Keratinocyte (primary cell): ENCODE measurements around the gene CHST13. TPM values are rescaled to one million over a fixed set of nuclear protein-coding genes. Genes with fewer than 3 reads are reported as not detected.

ENCODE experiments used
- DNase-seq: peaks from one replicate; pipeline ENCODE4 v3.0.0-alpha.2; 2011; ENCODE audit warnings: low read depth, missing footprints, low spot score
- FAIRE-seq: peaks from 2 replicates; lab custom pipeline; 2011; peaks lifted over from hg19 to GRCh38; lab: Jason Lieb, UNC
- H2AFZ ChIP-seq: 2 replicates; pipeline ENCODE4 v1.6.0; 2012; ENCODE audit warnings: low read length, control low read depth, inconsistent platforms; ENCODE audit not compliant: control insufficient read depth
- H3K27ac ChIP-seq: 2 replicates; pipeline ENCODE4 v1.5.1; 2011; ENCODE audit warnings: low read length; ENCODE audit not compliant: control insufficient read depth, insufficient read depth
- H3K27me3 ChIP-seq: 3 replicates; pipeline ENCODE4 v1.6.0; 2011; ENCODE audit warnings: low read length; ENCODE audit not compliant: control insufficient read depth, insufficient read depth; ENCODE audit errors: extremely low read depth
- H3K36me3 ChIP-seq, 2 experiments: 2 replicates in 1 of 2; 3 replicates in 1 of 2; pipeline ENCODE4 v1.5.1; 2011; ENCODE audit warnings: low read length in 2 of 2, mild to moderate bottlenecking in 1 of 2; ENCODE audit not compliant: control insufficient read depth in 2 of 2, insufficient read depth in 2 of 2; ENCODE audit errors: extremely low read depth in 1 of 2
- H3K4me1 ChIP-seq: 3 replicates; pipeline ENCODE4 v1.5.1; 2011; ENCODE audit warnings: low read length; ENCODE audit not compliant: control insufficient read depth, insufficient read depth; ENCODE audit errors: extremely low read depth
- H3K4me2 ChIP-seq: 3 replicates; pipeline ENCODE4 v1.6.0; 2011; ENCODE audit warnings: low read depth, low read length; ENCODE audit not compliant: control insufficient read depth, insufficient read depth; ENCODE audit errors: extremely low read depth
- H3K4me3 ChIP-seq, 3 experiments: fragments of 200-600 bp in 1 of 3; sonication (generic) in 1 of 3; 2 replicates in 2 of 3; 3 replicates in 1 of 3; pipeline ENCODE4 v1.5.1; 2011 to 2016; ENCODE audit warnings: low read length in 3 of 3, mild to moderate bottlenecking in 3 of 3, control low read depth in 2 of 3, inconsistent platforms in 1 of 3, low read depth in 1 of 3, mixed read lengths in 1 of 3, mixed run types in 1 of 3, moderate library complexity in 1 of 3; ENCODE audit not compliant: control insufficient read depth in 2 of 3, insufficient read depth in 2 of 3; ENCODE audit errors: extremely low read depth in 1 of 3
- H3K79me2 ChIP-seq: 2 replicates; pipeline ENCODE4 v1.6.0; 2012; ENCODE audit warnings: low read length; ENCODE audit not compliant: control insufficient read depth, insufficient read depth
- H3K9ac ChIP-seq: 3 replicates; pipeline ENCODE4 v1.6.0; 2011; ENCODE audit warnings: low read length; ENCODE audit not compliant: control insufficient read depth, insufficient read depth; ENCODE audit errors: extremely low read depth
- H3K9me1 ChIP-seq: 3 replicates; pipeline ENCODE4 v1.6.0; 2011; ENCODE audit warnings: low read length; ENCODE audit not compliant: control insufficient read depth, insufficient read depth; ENCODE audit errors: extremely low read depth
- H3K9me3 ChIP-seq: 2 replicates; pipeline ENCODE4 v1.5.1; 2012; ENCODE audit warnings: low read depth, low read length; ENCODE audit not compliant: control insufficient read depth
- H4K20me1 ChIP-seq: 3 replicates; pipeline ENCODE4 v1.6.0; 2011; ENCODE audit warnings: low read length; ENCODE audit not compliant: control insufficient read depth, insufficient read depth; ENCODE audit errors: extremely low read depth
- EZH2 ChIP-seq: IDR thresholded peaks from one replicate; pipeline ENCODE4 v1.6.1; 2012; ENCODE audit warnings: inconsistent platforms, mild to moderate bottlenecking, low read length, moderate library complexity
- dilution Hi-C: fragments of 300-500 bp; cut with MboI; formaldehyde crosslinking; loops from one replicate; pipeline ENCODE4 v1.7.0; 2020; ENCODE audit warnings: low sequenced_read_pairs; ENCODE audit not compliant: extremely low pct_ligation_motif_present
- polyA plus RNA-seq, 5 experiments: library from polyadenylated mRNA; depleted of rRNA in 3 of 5; stranded (reverse) in 3 of 5; stranded (forward) in 1 of 5; unstranded in 1 of 5; fragments of >200 nt; gene quantifications; 1 replicate in 1 of 5; 2 replicates in 3 of 5; 3 replicates in 1 of 5; pipeline versions ENCODE4 v1.2.1 to v1.2.3, GENCODE V29; 2011 to 2012; ENCODE audit warnings: missing spikeins in 2 of 5, low read depth in 1 of 5, low replicate concordance in 1 of 5
- TF ChIP-seq, protein P1 (sequence below), 3 experiments: IDR thresholded peaks in 1 of 3; conservative IDR thresholded peaks in 1 of 3; optimal IDR thresholded peaks in 1 of 3; 2 replicates in 2 of 3; 3 replicates in 1 of 3; pipeline versions ENCODE3 to v1.5.1; 2011; ENCODE audit warnings: low read length in 3 of 3, mild to moderate bottlenecking in 3 of 3, moderate library complexity in 2 of 3, control low read depth in 1 of 3, inconsistent platforms in 1 of 3; ENCODE audit not compliant: insufficient read depth in 2 of 3; ENCODE audit errors: extremely low read depth in 1 of 3

The CHST13 gene
- polyA plus RNA-seq, 1 donor (not counting 4 experiments of a cell fraction or from before 2014, with no cell fraction given) = not detected

DNA sequence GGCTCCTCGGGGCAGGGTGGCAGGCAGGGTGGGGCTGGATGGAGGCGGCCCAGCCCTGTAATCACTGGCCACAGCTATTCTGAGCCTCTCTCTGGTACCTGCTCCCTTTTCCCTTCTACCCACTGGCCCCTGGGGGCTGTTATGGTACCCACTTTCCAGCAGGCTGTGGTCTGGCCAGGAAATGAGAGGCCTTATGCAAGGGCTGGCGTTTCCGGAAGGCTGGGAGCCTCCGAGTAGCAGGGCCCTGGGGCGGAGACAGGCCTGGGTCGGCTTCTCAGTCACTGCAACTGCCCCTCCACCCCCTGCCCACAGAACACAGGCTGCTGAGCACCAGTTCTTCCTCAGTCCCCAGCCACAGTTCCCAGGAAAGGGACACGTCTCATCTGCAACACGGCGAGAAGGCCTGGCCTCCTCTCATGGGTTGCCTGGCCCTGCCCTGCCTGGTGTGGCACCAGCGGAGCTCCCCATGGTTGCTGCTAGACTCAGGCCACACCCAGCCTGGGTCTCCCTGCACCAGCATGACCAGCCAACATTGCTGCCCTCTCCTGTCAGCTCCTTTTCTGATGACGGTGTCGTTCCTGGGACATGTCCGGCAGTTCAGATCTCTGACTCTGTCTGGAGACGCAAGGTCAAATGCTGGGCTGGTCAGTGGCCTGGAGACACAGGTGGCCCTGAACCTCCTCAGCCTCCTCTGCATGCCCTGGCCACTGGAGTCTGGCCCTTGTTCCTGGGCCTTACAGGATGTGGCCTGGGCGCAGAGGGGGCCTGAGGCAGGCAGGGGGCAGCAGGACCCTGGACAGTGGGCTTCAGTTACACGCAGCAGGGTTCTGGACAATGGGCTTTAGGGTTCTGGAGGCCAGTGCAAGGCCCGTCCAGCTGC lies 6.5 kb downstream of the CHST13 start:
- dilution Hi-C loops = no loop called here
- no peak overlapping the region for H3K4me2 ChIP-seq
- no peak overlapping the region for H3K9ac ChIP-seq
- no peaks in the 10 kb centered on the region for H3K4me1 ChIP-seq
- H3K79me2 ChIP-seq = no peaks in the 10 kb centered on the region
- no peak overlapping the region for H3K4me3 ChIP-seq
- H3K36me3 ChIP-seq = no peaks in the 10 kb centered on the region
- no peak overlapping the region for H2AFZ ChIP-seq
- peaks cover 6% of the 10 kb centered on the region for H3K27me3 ChIP-seq
- TF ChIP-seq, protein P1, sequence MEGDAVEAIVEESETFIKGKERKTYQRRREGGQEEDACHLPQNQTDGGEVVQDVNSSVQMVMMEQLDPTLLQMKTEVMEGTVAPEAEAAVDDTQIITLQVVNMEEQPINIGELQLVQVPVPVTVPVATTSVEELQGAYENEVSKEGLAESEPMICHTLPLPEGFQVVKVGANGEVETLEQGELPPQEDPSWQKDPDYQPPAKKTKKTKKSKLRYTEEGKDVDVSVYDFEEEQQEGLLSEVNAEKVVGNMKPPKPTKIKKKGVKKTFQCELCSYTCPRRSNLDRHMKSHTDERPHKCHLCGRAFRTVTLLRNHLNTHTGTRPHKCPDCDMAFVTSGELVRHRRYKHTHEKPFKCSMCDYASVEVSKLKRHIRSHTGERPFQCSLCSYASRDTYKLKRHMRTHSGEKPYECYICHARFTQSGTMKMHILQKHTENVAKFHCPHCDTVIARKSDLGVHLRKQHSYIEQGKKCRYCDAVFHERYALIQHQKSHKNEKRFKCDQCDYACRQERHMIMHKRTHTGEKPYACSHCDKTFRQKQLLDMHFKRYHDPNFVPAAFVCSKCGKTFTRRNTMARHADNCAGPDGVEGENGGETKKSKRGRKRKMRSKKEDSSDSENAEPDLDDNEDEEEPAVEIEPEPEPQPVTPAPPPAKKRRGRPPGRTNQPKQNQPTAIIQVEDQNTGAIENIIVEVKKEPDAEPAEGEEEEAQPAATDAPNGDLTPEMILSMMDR (optimal IDR thresholded peaks at IDR 0.05 in 1 of 3, IDR thresholded peaks at IDR 0.05 in 1 of 3, conservative IDR thresholded peaks at IDR 0.05 in 1 of 3; ENCODE audit: extremely low read depth in 1 of 3, insufficient read depth in 2 of 3, low read length in 3 of 3) = no peak
- no peak for TF ChIP-seq EZH2
- no peaks in the 10 kb centered on the region for H4K20me1 ChIP-seq
- FAIRE-seq = no peak
- H3K27ac ChIP-seq = no peak overlapping the region
- no peak for DNase-seq
- no peaks in the 10 kb centered on the region for H3K9me3 ChIP-seq
- no peaks in the 10 kb centered on the region for H3K9me1 ChIP-seq

GRCh38 chr3:126531051-126531330 lies 7.0 kb downstream of the CHST13 start:
- H3K9me3 ChIP-seq = no peaks in the 10 kb centered on the region
- no peak overlapping the region for H3K27ac ChIP-seq
- DNase-seq = no peak
- H4K20me1 ChIP-seq = no peaks in the 10 kb centered on the region
- peaks cover 9% of the 10 kb centered on the region for H3K27me3 ChIP-seq
- TF ChIP-seq EZH2 = no peak
- TF ChIP-seq, protein P1 (optimal IDR thresholded peaks at IDR 0.05 in 1 of 3, IDR thresholded peaks at IDR 0.05 in 1 of 3, conservative IDR thresholded peaks at IDR 0.05 in 1 of 3; ENCODE audit: extremely low read depth in 1 of 3, insufficient read depth in 2 of 3, low read length in 3 of 3) = no peak
- H3K4me1 ChIP-seq = no peaks in the 10 kb centered on the region
- FAIRE-seq = no peak
- no peak overlapping the region for H3K4me3 ChIP-seq
- no peak overlapping the region for H2AFZ ChIP-seq
- no peaks in the 10 kb centered on the region for H3K79me2 ChIP-seq
- H3K9ac ChIP-seq = no peak overlapping the region
- H3K9me1 ChIP-seq = no peaks in the 10 kb centered on the region
- dilution Hi-C loops = no loop called here
- H3K36me3 ChIP-seq = no peaks in the 10 kb centered on the region
- no peak overlapping the region for H3K4me2 ChIP-seq
